ENCODE measurements around the gene USP13.

GRCh38 chr3:179695672-179696313, 43.0 kb downstream of the USP13 start:
- TF ChIP-seq POLR2A (IDR thresholded peaks at IDR 0.05) (no peak), CTCF (IDR thresholded peaks at IDR 0.05) (no peak)
